ENCODE measurements around the gene DDX24.

The DDX24 gene

DNA sequence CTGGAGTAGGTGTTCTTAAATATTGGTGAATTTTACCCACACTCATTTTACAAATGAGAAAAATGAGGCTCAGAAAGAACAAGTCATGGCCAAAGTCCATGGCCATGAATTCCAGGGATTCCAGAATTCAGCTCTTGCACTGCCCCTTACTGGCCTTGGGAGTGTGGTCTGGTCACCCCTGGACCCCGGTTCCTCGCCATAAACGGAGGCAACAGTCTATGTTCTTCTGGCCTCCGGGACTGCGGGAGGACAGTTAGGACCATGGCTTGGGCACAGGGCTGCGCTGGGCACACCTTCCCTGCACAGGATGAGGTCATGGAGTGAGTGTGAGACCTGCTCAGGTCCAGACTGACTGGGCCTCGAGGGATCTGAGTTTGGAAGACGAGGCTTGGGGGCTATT, 77.0 kb downstream of the DDX24 start:
- no peak for DNase-seq

DNA sequence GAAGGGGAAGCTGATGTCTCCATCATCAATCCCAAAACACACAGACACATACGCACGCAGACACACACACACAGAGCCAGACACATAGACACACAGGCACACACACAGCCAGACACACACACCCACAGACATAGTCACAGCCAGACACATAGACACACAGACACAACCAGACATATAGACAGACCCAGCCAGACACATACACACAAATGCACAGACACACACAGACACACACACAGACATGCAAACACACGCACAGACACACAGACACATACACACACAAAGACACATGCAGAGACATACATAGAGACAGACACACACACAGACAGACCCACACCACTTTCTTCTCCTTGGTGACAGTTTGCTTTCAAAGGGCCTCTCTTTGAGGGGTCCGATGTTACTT, 77.6 kb downstream of the DDX24 start:
- no peak for DNase-seq

DNA sequence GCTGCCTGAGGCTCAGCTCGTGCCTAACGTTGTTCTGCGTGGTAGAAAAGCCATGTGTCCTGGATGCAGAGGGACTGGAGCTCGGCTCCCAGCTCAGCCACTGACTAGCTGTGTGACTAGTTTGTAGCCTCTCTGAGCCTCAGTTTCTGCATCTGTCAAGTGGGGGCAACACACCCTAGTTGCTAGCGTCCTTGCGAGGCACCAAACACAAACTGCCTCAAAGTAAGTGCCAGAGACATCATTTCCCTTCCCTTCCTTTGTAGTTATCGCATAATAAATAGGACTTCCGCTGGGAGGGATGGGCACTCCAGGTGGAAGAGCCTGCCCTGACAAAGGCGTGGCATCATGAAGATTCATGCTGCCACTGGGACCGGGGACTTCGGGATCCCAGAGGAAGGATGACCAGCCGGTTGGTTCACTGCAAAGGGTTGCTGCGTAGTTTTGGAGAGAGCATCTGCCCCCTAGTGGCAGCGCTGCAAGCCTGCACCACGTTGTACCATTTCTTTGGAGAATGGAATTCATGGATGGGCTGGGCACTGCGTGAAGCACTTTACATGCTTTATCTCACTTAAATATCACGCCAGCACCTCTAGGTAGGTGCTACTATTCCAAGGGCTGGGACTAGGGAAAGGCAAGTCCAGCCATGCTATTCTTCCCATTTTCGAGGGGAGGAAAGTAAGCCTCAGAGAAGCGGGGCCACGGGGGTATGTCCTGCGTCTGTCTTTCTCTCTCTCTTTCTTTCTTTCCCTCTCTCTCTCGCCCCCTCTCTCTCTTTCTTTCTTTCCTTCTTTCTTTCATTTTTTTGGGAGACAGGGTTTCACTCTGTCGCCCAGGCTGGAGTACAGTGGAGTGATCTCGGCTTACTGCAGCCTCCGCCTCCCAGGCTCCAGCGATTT, 79.3 kb downstream of the DDX24 start:
- DNase-seq: peak; percentile 83

DNA sequence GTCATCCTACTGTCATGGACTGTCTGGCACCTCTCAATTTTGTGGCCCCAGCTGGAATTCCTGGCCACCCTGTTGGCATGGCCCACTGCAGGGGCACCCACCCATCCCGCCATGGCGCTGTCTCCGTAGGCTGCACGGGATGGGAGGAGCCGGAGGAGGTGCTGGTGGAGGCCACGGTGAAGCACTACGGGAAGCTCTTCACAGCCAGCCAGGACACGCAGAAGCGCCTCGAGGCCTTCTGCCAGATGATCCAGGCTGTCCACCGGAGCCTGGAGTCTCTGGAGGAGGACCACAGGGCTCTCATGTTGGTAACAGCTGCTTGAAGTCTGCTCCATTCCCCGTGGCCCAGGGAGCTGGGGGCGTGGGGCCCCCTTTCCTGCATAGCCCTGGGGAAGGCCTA, 80.0 kb downstream of the DDX24 start:
- no peak for DNase-seq

DNA sequence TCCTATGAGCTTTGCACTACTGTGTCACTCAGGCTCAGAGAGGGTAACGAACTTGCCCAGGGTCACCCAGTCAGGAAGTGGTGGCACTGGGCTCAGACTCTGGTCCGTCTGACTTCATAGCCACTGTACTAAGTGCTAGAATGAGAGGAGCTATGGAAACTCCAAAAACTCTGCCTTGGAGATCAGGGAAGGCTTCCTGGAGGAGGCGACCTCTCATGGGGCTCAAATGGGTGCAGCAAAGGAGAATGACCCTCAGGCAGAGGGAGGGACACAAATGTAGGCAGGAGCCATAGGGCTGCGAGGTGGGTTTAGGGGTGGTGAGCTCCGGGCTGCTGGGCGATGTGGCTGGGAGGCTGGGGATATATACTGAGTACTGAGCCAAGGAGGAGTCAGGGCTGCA, 80.7 kb downstream of the DDX24 start:
- DNase-seq: no peak

DNA sequence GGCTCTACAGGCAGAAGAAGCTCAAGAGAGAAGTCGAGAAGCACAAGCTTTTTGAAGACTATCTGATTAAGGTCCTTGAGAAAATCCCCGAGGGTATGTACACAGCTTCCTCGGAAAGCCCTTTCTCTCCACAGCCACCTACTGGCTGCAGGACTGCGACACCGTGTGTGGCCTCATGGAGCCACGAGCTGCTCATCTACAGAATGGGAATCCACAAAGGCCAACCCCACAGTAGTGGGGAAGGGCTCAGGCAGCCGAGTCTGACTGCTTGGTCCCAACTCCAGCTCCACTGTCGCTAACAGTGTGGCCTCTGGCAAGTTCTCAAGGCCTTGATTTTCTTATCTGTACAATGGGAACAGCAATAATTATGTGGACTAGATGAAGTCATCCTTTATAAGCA, 81.4 kb downstream of the DDX24 start:
- no peak for DNase-seq

DNA sequence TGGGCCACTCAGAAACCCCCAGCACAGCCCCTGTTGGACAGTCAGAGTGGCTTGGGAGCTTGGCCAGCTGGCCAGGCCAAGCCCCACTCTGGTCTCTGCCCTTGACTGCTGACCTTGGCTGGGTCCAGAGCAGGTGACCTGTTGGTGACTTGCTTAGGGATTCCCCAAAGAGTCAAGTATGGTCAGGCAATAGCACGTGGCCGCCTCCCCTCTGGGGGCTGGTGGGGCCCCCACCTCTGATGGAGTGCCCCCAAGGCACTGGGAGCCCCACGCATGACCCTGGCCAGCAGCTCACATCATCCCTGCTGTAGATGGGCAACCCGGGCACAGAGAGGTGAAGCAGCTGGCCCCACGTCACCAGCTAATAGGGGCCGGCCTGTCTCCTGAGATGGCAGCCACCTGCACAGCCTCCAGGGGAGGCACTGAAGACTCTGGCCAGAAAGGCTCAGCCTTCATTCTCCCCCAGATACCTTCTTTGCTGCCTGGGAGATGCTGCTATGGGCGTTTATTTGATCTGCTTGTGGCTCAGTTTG, 82.1 kb downstream of the DDX24 start:
- DNase-seq: no peak
